Activated T-cell treated with anti-CD3 and anti-CD28 coated beads for 24 hours (primary cell): Measurements from ENCODE around the gene SCCPDH.
"Not testable (repeated sequence)": the region's sequence is repeated elsewhere in the genome, so short reads cannot be mapped to it uniquely, and the experiment has no call there.

Source experiments
- DNase-seq: peaks from one replicate; pipeline ENCODE4 v3.0.0-alpha.2; 2020; ENCODE audit warnings: low read depth

SCCPDH gene

DNA sequence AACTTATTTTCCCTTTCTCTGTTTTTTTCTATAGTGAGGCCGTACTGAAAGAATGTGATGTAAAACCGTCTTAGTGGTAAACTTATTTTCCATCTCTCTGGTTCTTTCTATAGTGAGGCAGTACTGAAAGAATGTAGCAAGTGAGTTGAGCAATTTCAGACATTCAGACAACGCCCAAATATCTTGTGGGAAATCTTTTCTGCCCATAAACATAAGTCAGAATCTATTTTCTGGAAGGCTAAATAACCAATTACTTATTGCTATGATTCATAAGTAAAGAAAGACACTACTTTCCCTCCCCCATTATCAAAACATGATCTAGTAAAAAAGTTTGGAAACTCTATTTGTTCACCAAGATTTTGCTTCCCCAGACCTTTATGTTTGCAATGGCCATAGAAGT lies 18.8 kb upstream of the SCCPDH start:
- DNase-seq = no peak

DNA sequence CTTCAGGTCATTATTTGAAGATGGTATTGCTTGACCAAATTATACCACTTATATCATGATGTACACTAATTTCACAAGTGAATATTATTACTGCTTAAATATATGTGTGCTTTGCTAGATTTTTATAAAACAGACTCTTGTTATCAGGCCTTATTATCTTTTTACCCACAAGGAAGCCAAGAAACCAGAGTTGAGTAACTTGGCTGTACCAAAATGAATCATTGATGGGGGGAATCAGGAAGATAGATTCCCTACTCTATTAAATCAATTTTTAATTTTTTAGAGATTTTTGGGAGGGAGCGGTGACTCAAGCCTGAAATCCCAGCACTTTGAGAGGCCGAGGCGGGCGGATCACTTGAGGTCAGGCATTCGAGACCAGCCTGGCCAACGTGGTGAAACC lies 16.0 kb upstream of the SCCPDH start:
- no peak for DNase-seq

DNA sequence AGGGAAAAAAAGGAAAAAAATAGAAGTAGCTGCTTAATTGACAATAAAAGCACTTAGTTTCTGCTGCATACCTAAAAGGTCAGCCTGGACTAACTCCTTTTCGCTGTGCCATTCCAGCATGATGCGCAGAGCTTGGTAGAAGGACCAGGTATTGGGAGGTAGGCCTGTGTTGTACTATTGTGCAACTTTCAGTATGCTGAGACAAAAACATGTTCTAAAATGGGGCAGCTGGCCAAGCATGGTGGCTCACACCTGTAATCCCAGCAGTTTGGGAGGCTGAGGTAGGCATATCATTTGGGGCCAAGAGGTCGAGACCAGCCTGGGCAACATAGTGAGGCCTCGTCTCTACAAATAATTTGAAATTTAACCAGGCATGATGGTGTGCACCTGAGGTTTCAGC lies 15.0 kb upstream of the SCCPDH start:
- DNase-seq = no peak

DNA sequence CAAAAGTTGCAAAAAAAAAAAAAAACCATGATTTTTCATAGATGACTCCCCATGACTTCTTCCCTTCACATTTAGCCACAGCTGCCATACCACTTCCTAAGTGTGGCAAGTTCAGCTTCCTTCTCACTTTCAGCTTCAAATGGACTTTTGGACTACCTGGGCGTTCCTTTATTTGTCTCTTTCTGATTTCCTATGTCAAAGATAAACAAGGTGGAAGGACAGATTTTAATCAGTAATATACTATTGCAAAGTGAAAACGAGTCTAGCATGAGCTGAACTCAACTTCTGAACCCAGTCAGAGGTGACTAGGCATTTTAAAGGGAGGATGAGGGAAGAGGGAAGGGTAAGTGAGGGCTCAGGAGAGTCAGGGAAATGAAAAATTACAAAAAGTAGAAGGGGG lies 14.4 kb upstream of the SCCPDH start:
- no peak for DNase-seq

DNA sequence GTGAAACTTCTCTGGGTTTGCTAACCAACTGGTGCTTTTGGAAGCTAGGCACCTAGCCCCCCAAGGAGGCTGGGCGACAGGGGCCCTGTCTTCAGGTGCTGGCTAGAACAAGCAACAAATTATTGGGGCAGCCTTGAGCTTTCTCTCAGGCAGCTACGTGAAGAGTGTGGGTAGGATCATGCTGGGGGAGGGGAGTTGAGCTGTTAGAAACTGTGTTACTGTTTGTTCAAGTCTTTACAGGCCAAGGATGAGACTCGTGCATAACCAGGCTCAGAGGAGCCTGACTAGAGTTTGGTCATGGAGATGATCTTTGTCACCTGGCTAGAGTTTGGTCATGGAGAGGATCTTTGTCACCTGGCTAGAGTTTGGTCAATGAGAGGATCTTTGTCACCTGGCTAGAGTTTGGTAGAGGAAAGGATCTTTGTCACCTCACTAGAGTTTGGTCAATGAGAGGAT lies 12.6 kb upstream of the SCCPDH start:
- DNase-seq = no peak

DNA sequence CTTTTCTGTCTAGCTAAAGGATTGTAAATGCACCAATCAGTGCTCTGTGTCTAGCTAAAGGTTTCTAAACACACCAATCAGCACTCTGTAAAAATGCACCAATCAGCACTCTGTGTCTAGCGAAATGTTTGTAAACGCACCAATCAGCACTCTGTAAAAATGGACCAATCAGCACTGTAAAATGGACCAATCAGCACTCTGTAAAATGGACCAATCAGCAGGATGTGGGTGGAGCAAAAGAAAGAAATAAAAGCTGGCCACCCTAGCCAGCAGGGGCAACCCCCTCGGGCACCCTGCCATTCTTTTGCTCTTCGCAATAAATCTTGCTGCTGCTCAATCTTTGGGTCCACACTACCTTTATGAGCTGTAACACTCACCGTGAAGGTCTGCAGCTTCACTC lies 11.8 kb upstream of the SCCPDH start:
- DNase-seq = not testable (repeated sequence)

DNA sequence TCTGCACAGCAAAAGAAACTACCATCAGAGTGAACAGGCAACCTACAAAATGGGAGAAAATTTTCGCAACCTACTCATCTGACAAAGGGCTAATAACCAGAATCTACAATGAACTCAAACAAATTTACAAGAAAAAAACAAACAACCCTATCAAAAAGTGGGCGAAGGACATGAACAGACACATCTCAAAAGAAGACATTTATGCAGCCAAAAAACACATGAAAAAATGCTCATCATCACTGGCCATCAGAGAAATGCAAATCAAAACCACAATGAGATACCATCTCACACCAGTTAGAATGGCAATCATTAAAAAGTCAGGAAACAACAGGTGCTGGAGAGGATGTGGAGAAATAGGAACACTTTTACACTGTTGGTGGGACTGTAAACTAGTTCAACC lies 4.8 kb upstream of the SCCPDH start:
- DNase-seq = not testable (repeated sequence)

DNA sequence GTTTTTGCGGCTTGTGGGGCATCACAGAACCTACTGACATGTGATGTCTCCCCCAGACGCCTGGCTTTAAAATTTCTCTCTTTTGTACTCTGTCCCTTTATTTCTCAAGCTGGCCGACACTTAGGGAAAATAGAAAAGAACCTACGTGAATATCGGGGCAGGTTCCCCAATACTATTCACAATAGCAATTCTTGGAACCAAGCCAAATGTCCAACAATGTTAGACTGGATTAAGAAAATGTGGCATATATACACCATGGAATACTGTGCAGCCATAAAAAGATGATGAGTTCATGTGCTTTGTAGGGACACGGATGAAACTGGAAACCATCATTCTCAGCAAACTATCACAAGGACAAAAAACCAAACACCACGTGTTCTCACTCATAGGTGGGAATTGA lies 3.4 kb upstream of the SCCPDH start:
- DNase-seq = not testable (repeated sequence)

DNA sequence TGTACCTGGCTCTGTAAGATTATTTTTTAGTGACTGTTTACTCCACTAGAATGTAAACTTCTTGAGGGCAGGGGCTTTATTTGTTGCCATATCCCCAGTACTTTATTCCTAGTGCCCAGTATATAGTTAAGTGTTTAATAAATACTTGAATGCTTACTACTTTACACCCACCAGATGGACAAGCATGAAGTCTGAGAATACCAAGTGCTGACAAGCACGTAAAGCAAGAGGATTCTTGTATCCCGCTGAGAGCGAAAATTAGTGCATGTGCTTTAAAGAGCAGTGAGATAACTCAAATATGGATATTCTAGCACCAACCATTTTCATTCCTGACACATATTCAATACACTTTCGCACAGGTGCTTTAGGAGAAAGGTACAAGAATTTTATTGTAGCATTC lies 1.5 kb upstream of the SCCPDH start:
- no peak for DNase-seq

DNA sequence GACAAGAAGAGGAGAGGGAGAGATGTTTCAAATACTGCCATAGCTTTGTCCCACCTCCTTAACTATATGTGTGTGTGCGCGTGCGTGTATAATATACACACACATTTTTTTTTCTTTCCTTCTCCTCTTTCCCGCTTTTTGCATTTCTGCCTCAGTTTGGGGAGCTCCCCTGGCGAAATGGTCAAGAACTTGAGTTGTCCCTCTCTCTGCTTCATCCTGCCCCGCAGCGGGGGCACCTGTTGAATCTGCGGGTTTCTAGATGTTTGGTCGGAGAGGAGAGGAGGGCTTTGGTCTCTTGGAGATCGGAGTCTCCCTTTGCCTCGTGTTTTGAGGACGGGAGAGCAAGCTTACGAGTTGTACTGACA lies 504 bp downstream of the SCCPDH start:
- no peak for DNase-seq

DNA sequence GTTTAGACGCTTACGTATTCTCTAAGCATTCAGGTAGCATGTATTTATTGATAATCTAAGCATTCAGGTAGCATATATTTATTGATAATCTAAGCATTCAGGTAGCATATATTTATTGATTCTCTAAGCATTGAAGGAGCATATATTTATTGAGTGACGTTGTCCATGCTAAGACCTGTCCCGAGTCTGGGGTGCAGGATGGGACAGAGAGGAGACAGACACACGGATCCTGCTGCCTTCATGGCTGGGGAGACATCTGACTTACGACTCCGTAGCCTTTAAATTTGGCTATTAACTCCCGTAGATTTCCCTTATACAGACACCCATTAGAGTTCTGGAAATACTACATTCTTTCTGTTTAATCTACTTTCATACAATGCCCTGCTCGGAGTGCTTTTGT lies 982 bp downstream of the SCCPDH start:
- DNase-seq = no peak

DNA sequence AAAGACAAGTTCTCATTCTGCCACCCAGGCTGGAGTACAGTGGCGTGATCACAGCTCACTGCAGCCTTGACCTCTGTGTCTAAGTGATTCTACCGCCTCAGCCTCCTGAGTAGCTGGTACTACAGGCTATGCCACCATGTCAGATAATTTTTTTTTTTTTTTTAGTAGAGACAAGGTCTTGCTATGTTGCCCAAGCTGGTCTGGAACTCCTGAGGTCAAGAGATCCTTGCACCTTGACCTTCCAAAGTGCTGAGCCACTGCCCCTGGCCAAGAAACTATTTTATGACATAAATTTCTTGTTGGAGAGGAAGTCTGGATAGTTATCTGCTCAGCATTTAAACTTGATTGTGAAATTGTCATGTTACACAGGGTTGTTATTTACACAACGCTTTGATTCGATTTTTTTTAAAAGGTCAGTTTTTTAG lies 2.1 kb downstream of the SCCPDH start:
- DNase-seq = no peak

DNA sequence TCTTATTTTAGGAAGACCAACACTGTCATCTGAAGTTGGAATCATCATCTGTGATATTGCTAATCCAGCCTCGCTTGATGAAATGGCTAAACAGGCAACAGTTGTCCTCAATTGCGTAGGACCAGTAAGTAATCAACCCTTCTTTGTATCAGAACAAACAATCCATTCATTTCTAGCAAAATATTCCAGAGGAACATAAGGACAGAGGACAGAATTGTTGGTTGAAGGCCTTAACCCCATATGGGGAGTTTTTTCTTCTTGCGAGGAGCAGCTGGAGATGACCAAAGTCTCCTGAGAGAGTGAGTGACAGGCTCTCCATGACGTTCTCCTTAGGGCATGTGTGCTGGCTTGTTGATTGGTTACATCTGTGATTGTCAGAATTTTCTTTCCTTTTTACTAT lies 2.7 kb downstream of the SCCPDH start:
- DNase-seq = no peak

DNA sequence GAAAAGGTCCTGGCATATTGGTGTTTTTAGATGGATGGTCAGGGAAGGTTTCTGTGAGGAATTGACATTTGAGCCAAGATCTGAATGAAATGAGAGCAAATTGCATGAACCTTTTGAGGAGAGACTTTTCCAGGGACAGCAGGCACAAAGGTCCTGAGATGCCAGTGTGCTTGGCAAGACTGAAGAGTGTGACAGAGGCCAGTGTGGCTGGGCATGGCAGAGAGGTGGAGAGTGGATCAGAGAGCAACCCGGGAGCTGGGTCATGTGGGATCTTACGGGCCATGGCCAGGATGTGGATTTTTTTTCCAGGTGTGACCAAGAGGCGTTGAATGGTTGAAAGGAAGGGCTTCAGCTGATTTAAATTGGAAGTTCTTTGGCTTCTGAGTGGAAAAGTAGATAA lies 3.4 kb downstream of the SCCPDH start:
- no peak for DNase-seq

DNA sequence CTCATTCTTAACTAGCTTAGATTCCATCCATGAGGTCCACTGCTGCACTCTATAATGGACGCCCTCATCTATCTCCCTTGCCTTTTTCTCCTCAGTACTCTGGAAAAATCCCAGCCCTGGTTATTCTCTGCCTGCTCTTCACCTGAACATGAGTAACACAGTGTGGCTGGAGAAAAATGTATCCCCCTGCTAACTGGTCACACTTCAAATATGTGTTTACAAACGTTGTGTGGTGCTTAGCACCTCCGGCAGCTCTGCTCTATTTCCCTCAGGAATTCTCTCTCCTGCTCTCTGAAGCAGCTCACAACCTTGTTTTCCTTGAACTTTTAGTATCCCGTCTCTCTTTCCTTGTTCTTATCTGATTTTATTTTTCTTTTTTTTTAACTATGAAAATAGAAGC lies 4.1 kb downstream of the SCCPDH start:
- no peak for DNase-seq

DNA sequence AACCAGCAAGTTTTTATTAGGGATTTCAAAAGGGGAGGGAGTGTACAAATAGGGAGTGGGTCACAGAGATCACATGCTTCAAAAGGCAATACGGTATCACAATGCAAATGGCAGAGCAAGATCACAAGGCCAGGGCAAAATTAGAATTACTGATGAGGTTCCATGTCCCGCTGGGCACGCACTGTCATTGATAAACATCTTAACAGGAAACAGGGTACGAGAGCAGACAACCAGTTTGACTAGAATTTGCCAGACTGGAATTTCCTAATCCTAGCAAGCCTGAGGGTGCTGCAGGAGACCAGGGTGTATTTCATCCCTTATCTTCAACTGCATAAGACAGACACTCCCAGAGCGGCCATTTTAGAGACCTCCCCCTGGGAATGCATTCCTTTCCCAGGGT lies 4.8 kb downstream of the SCCPDH start:
- not testable (repeated sequence) for DNase-seq

DNA sequence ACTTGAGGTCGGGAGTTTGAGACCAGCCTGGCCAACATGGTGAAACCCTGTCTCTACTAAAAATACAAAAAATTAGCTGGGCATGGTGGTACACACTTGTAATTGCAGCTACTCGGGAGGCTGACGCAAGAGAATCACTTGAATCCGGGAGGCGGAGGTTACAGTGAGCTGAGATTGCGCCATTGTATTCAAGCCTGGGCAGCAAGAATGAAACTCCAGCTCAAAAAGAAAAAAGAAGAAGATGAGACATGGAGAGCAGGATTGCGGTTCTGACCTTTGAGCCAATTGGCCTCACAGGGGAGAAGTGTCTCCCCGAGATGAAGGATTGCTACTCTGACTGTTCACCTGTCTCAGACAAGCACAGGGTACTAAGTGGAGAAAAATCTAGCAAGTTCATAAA lies 6.6 kb downstream of the SCCPDH start:
- DNase-seq = no peak

DNA sequence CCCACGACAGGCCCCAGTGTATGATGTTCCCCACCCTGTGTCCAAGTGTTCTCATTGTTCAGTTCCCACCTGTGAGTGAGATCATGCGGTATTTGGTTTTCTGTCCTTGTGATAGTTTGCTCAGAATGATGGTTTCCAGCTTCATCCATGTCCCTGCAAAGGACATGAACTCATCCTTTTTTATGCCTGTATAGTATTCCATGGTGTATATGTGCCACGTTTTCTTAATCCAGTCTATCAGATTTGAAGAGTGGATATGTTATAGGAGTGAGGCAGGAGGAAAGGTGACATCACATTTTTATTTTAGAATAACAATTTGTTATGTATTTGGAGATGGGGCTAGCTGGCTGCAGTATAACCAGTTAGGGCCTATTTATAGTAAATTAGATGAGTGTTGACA lies 7.7 kb downstream of the SCCPDH start:
- not testable (repeated sequence) for DNase-seq

DNA sequence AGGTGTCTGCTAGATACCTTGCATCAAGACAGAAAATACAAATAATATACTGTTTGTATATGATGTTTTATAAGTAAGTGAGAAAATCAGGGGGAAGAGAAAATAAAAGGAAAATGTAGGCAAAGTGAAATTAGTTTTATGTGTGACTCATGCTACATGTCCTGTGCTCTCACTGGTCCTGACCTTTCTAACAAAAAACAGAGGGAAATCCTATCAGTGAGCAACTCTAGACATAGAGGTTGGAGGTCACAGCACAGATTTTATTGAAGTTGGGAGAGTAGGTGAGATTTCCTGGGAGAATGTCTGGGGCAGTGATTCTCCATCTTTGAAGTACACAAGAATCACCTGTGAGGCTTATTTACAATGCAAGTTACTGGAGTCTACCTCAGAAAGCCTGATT lies 9.5 kb downstream of the SCCPDH start:
- no peak for DNase-seq

DNA sequence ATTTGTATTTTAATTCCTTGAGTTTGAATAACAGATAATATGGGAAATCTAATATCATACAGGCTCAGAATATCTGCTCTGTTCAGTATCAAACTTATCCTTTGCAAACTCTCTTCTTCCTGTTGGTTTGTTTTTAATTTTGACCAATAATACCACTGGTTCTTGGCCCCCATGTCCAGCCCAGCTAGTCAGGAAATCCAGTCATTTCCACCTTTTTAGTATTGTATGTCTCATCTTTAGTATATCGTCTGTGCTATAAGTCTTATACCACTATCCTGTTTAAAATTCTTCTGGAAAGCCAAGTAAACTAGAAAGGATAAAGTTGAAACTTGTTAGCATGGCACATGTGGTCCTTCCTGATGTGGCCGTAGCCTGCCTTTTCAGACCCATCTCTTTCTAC lies 10.7 kb downstream of the SCCPDH start:
- no peak for DNase-seq

DNA sequence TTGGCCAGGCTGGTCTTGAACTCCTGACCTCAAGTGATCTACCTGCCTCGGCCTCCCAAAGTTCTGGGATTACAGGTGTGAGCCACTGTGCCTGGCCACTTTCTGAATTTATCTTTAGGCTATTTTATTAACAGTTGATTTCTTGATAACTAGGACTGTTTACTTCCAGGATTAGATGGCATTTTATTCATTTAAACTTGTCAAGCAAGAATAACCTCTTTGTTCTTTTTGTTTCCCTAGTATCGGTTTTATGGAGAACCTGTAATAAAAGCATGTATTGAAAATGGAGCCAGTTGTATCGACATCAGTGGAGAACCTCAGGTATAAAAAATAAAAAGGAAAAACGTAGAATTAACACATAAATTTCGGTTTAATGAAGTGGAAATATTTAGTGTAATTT lies 11.5 kb downstream of the SCCPDH start:
- DNase-seq = no peak

DNA sequence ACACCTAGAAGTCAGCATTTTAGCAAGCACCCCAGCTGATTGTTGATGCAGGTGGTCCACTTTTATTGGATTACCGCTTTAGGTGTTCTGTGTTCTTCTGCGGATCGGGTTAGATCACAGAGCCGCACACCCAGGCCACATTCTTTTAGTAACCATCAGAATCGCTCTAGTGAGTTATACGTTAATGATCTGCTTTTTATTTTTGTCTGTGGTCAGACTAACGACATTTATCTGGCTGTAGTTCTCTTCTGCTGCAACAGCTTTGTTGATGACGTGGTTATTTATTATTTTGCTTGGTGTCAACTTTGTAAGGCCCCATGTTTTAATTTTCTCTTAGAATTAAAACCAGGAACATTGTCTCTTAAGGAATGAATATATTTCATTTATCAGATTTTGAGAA lies 18.2 kb downstream of the SCCPDH start:
- DNase-seq = no peak

DNA sequence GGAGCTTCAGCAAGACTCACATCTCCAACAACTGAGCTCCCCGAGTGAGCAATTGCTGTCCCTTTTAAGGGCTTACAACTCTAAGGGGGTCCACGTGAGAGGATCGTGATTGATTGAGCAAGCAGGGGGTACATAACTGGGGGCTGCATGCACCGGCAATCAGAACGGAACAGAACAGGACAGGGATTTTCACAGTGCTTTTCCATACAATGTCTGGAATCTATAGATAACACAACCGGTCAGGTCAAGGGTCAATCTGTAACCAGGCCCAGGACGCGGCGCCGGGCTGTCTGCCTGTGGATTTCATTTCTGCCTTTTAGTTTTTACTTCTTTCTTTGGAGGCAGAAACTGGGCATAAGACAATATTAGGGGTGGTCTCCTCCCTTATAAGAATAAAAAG lies 21.9 kb downstream of the SCCPDH start:
- DNase-seq = not testable (repeated sequence)

DNA sequence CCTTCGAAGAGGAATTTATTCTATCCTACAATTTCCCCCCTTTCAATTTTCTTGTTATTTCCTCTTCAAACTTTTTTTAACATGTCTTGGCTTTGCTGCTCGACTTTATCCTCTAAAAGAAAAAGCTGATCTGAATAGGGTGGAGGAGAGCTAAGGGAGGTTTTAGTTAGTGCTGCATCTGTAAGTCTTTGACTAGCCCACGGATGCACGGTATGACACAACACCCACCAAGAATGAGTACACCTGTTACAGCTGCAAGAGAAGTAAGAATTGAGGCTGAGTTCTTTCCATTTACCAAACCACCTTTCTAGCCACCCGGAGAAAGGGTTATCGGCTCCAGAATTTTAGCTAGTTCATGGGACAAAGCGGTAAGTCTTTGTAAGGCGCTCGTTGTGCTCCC lies 23.8 kb downstream of the SCCPDH start:
- DNase-seq = no peak

DNA sequence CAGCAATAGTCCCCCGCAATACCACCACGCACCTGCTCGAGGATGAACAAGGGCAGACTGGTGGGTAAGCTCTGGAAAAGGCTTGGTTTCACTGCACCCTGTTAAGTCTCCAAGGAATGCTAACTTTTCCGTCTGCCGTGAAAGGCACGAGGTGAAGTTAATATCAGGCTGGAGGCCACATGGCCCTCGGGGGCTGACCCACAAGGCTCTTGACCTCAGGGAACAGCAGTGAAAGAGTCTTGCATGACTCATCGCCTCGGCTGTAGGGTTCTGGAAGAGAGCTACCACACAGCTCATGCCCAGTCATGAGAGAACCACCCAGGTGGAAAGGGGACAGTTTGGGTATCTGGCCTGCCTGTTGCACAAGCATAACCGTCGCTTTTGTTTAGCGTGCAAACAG lies 24.7 kb downstream of the SCCPDH start:
- DNase-seq = no peak
